ENCODE results near the gene AGRN. TPM values are rescaled to one million over a fixed set of nuclear protein-coding genes. Genes with fewer than 3 reads are reported as not detected.

Gene AGRN
- total RNA-seq, result 10 to 100 TPM; 22.7 to 24.4 TPM

DNA sequence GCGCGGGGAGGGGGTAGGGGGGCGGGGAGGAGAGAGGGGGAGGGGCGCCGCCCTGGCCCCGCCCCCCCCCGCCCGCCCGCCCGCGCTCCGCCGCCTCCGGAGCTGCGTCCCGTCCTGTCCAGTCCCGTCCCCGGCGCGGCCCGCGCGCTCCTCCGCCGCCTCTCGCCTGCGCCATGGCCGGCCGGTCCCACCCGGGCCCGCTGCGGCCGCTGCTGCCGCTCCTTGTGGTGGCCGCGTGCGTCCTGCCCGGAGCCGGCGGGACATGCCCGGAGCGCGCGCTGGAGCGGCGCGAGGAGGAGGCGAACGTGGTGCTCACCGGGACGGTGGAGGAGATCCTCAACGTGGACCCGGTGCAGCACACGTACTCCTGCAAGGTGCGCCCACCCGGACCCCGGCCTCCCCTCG, at the start of gene AGRN:
AGRN (plus strand) TSS at position 121 of the 405 bp plus-strand sequence; CDS start at position 174, 53 bp downstream.
- CTCF ChIA-PET, result interaction anchor here (1.1 to 1.3 kb wide), 2 partner anchors 13 to 27 kb away, joined by 3 to 5 read pairs; no protein-coding TSS in a partner anchor
- Mint-ChIP-seq H3K27ac (no peak within 1 kb of the TSS), H3K9me3 (ENCODE audit: low read depth) (no peaks in the 10 kb centered on the region), H3K4me3 (peak within 1 kb of the TSS; percentile 59), H3K4me1 (peaks cover 13% of the 10 kb centered on the region), H3K27me3 (peaks cover 9% of the 10 kb centered on the region), H3K36me3 (ENCODE audit: low read depth) (no peaks in the 10 kb centered on the region)
- peak; percentile 27 for ATAC-seq
- DNase-seq, result no peak
- intact Hi-C loops (cut with DNase I, micrococcal nuclease), result loop anchor here (1.0 to 10.0 kb wide), 12 partner anchors 13 to 288 kb away; partner anchors contain the start of genes B3GALT6 (in 1 of the 2), C1orf159 (in 1 of the 2), HES4 (in 1 of the 2) and KLHL17 (in 1 of the 2)
- POLR2A ChIA-PET, result no interaction called here

DNA sequence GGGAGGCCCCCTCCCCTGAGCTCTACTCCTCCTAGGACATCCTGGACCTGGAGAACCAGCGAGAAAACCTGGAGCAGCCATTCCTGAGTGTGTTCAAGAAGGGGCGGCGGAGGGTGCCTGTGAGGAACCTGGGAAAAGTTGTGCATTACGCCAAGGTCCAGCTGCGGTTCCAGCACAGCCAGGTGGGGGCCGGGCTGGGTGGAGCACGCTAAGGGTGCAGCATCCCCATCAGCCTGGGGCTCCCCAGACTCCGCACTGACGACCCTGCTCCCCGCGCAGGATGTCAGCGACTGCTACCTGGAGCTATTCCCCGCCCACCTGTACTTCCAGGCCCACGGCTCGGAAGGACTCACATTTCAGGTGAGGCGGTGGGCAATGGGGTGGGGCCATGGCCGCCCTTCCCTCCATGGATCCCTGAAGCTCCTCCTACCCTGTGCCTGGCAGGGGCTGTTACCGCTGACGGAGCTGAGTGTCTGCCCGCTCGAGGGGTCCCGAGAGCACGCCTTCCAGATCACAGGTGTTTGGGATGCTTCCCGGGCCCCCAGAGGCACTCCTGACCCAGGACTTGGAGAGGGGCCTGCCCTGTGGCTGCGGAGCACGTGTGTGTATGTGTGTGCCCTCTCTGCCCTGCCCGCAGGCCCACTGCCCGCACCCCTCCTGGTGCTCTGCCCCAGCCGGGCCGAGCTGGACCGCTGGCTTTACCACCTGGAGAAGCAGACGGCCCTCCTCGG, 49.5 kb upstream of the AGRN start:
- H3K4me3 Mint-ChIP-seq, result no peak overlapping the region
- no peaks in the 10 kb centered on the region for H3K9me3 Mint-ChIP-seq (ENCODE audit: low read depth)
- no peak overlapping the region for H3K27ac Mint-ChIP-seq
- CTCF ChIA-PET, result no interaction called here
- peaks cover 5% of the 10 kb centered on the region for H3K4me1 Mint-ChIP-seq
- no peak for DNase-seq
- POLR2A ChIA-PET, result no interaction called here
- ATAC-seq, result no peak
- peaks cover 12% of the 10 kb centered on the region for H3K27me3 Mint-ChIP-seq
- no peaks in the 10 kb centered on the region for H3K36me3 Mint-ChIP-seq (ENCODE audit: low read depth)
- intact Hi-C loops (cut with DNase I, micrococcal nuclease), result no loop called here

DNA sequence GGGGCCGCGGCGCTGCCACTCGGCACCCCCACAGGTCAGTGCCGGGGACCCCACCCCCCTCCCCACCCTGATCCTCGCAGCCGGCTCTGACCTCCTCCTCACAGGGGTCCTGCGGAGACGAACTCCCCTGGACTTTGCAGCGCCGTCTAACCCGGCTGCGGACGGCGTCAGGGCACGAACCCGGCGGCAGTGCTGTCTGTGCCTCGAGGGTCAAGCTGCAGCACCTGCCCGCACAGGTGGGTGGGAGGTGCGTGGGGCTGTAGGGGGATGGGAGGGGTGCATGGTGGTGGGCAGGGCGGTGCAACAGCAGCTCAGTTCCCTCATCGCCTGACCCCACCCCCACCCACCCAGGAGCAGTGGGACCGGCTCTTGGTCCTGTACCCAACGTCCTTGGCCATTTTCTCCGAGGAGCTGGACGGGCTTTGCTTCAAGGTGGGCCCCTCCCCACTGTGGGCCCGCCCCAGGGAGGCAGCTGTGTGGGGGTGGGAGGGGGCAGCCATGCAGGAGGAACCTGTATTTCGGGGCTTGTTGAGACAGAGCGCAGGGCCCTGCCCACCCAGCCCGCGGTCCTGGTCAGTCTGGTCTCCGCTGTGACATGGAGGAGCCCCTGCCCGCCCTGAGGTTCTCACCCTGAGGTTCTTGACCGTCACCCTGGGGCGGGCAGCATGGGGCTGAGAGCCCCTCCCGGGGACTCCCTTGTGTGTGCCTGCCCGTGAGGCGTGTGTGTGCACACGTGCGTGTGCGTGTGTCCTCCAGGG, 48.8 kb upstream of the AGRN start:
- DNase-seq (no peak), ATAC-seq (no peak)
- Mint-ChIP-seq H3K27ac (no peak overlapping the region), H3K36me3 (ENCODE audit: low read depth) (no peaks in the 10 kb centered on the region), H3K4me3 (no peak overlapping the region), H3K27me3 (peaks cover 17% of the 10 kb centered on the region), H3K9me3 (ENCODE audit: low read depth) (no peaks in the 10 kb centered on the region), H3K4me1 (peaks cover 3% of the 10 kb centered on the region)
- intact Hi-C loops (cut with DNase I, micrococcal nuclease), result no loop called here
- ChIA-PET CTCF (no interaction called here), POLR2A (no interaction called here)

DNA sequence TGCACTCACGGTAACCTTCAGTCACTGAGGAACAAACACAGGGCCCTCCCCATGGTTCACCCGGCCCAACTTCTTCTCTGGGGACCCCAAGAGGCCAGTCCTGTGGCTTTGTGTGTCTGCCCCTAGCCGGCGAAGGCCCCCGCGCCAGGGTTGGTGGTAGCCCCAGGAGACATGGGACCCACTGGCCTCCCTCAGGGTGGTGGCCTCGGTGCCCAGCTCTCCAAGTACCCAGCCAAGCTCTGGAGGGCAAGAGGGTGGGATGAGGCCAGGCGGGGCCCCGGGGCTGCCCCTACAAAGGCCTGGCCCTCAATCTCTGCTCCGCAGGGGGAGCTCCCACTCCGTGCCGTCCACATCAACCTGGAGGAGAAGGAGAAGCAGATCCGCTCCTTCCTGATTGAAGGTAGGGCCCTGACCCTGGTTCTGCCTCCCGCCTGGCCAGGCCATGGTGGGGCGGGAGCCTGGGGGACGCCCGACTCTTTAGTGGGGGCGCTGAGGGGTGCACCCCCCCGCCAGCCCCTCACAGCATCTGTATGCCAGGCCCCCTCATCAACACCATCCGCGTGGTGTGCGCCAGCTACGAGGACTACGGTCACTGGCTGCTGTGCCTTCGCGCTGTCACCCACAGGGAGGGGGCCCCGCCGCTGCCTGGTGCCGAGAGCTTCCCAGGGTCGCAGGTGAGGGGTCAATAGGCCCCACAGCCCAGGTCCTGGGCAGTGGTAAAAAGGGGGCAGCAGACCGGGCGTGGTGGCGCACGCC, 48.0 kb upstream of the AGRN start:
- DNase-seq (no peak), ATAC-seq (no peak)
- Mint-ChIP-seq H3K4me3 (no peak overlapping the region), H3K27me3 (peaks cover 17% of the 10 kb centered on the region), H3K9me3 (ENCODE audit: low read depth) (no peaks in the 10 kb centered on the region), H3K36me3 (ENCODE audit: low read depth) (no peaks in the 10 kb centered on the region), H3K4me1 (peaks cover 3% of the 10 kb centered on the region), H3K27ac (no peak overlapping the region)
- ChIA-PET CTCF (no interaction called here), POLR2A (no interaction called here)
- intact Hi-C loops (cut with DNase I, micrococcal nuclease), result no loop called here

GRCh38 chr1:972726-973458, 47.0 kb upstream of the AGRN start:
- POLR2A ChIA-PET, result no interaction called here

GRCh38 chr1:973459-974292, 46.2 kb upstream of the AGRN start:
- ATAC-seq (no peak), DNase-seq (no peak)
- Mint-ChIP-seq H3K4me1 (peaks cover 6% of the 10 kb centered on the region), H3K27me3 (peaks cover 16% of the 10 kb centered on the region), H3K36me3 (ENCODE audit: low read depth) (no peaks in the 10 kb centered on the region), H3K27ac (no peak overlapping the region), H3K4me3 (no peak overlapping the region), H3K9me3 (ENCODE audit: low read depth) (no peaks in the 10 kb centered on the region)
- POLR2A ChIA-PET, result no interaction called here
- CTCF ChIA-PET, result no interaction called here
- intact Hi-C loops (cut with DNase I, micrococcal nuclease), result no loop called here

More at GRCh38 chr1:972726-973458, 47.0 kb upstream of the AGRN start:
- Mint-ChIP-seq H3K9me3 (ENCODE audit: low read depth) (no peaks in the 10 kb centered on the region), H3K4me1 (peaks cover 3% of the 10 kb centered on the region), H3K36me3 (ENCODE audit: low read depth) (no peaks in the 10 kb centered on the region), H3K27me3 (peaks cover 17% of the 10 kb centered on the region), H3K4me3 (no peak overlapping the region), H3K27ac (no peak overlapping the region)
- no peak for DNase-seq
- ATAC-seq, result no peak
- CTCF ChIA-PET, result no interaction called here
- intact Hi-C loops (cut with DNase I, micrococcal nuclease), result no loop called here

GRCh38 chr1:974293-974640, 45.7 kb upstream of the AGRN start:
- ChIA-PET POLR2A (no interaction called here), CTCF (no interaction called here)
- Mint-ChIP-seq H3K4me3 (no peak overlapping the region), H3K36me3 (ENCODE audit: low read depth) (no peaks in the 10 kb centered on the region), H3K9me3 (ENCODE audit: low read depth) (no peaks in the 10 kb centered on the region), H3K27ac (no peak overlapping the region), H3K4me1 (peaks cover 6% of the 10 kb centered on the region), H3K27me3 (peaks cover 13% of the 10 kb centered on the region)
- ATAC-seq (no peak), DNase-seq (no peak)
- intact Hi-C loops (cut with DNase I, micrococcal nuclease), result no loop called here

GRCh38 chr1:974687-975328, 45.1 kb upstream of the AGRN start:
- intact Hi-C loops (cut with DNase I, micrococcal nuclease), result no loop called here
- ATAC-seq (no peak), DNase-seq (no peak)
- no peaks in the 10 kb centered on the region for H3K36me3 Mint-ChIP-seq (ENCODE audit: low read depth)
- no peak overlapping the region for H3K4me3 Mint-ChIP-seq
- POLR2A ChIA-PET, result no interaction called here
- H3K4me1 Mint-ChIP-seq, result peaks cover 6% of the 10 kb centered on the region
- H3K27ac Mint-ChIP-seq, result no peak overlapping the region
- peaks cover 8% of the 10 kb centered on the region for H3K27me3 Mint-ChIP-seq
- CTCF ChIA-PET, result interaction anchor here (1.4 to 1.9 kb wide), 4 partner anchors 28 to 116 kb away, joined by 3 to 10 read pairs (median 5); no protein-coding TSS in a partner anchor
- H3K9me3 Mint-ChIP-seq (ENCODE audit: low read depth), result no peaks in the 10 kb centered on the region

- ChIA-PET POLR2A (no interaction called here), CTCF (interaction anchor here (1.3 to 1.9 kb wide), 5 partner anchors 10 to 117 kb away, joined by 3 to 10 read pairs (median 6); no protein-coding TSS in a partner anchor)
- H3K9me3 Mint-ChIP-seq (ENCODE audit: low read depth), result no peaks in the 10 kb centered on the region
Measured at GRCh38 chr1:975365-975764, 44.6 kb upstream of the AGRN start.

More at GRCh38 chr1:975365-975764, 44.6 kb upstream of the AGRN start:
- H3K4me1 Mint-ChIP-seq, result peaks cover 6% of the 10 kb centered on the region
- H3K27me3 Mint-ChIP-seq, result peaks cover 8% of the 10 kb centered on the region
- H3K4me3 Mint-ChIP-seq, result no peak overlapping the region
- no peaks in the 10 kb centered on the region for H3K36me3 Mint-ChIP-seq (ENCODE audit: low read depth)
- intact Hi-C loops (cut with DNase I, micrococcal nuclease), result no loop called here
- no peak for DNase-seq
- ATAC-seq, result no peak
- H3K27ac Mint-ChIP-seq, result no peak overlapping the region
